ENCODE results near the gene CYGB.
A peak's percentile ranks its signal among the peaks of the same experiment; 100 is the strongest.

- peak; percentile 94 for TF ChIP-seq CTCF (IDR thresholded peaks at IDR 0.05; ENCODE audit: borderline replicate concordance, extremely low read depth, low read length, poor library complexity, severe bottlenecking)
- TF ChIP-seq EZH2 (IDR thresholded peaks at IDR 0.05; ENCODE audit: borderline replicate concordance, low read depth, low read length, severe bottlenecking): no peak
Measured at GRCh38 chr17:76523084-76524037, 14.1 kb downstream of the CYGB start.

Measured in DND-41 (cell line).